ENCODE data around the gene TUFM.

DNA sequence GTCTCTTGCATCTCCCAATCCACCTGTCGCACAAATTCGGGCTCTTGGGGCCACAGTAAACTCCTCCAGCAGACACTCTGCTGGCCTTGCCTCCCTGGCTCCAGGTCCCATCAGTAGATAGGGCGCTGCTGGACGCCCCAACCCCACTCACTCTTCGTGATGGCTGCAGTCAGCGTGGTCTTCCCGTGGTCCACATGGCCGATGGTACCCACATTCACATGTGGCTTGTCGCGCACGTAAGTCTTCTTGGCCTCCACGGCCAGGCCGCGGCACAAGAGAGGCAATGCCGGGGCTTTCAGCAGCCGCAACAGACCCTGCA lies 428 bp downstream of the TUFM start:
- TF ChIP-seq, protein P1, sequence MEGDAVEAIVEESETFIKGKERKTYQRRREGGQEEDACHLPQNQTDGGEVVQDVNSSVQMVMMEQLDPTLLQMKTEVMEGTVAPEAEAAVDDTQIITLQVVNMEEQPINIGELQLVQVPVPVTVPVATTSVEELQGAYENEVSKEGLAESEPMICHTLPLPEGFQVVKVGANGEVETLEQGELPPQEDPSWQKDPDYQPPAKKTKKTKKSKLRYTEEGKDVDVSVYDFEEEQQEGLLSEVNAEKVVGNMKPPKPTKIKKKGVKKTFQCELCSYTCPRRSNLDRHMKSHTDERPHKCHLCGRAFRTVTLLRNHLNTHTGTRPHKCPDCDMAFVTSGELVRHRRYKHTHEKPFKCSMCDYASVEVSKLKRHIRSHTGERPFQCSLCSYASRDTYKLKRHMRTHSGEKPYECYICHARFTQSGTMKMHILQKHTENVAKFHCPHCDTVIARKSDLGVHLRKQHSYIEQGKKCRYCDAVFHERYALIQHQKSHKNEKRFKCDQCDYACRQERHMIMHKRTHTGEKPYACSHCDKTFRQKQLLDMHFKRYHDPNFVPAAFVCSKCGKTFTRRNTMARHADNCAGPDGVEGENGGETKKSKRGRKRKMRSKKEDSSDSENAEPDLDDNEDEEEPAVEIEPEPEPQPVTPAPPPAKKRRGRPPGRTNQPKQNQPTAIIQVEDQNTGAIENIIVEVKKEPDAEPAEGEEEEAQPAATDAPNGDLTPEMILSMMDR (IDR thresholded peaks at IDR 0.05) = no peak
- TF ChIP-seq POLR2A (IDR thresholded peaks at IDR 0.05) = no peak
